Calu3 (cell line): ENCODE measurements around the gene SP140. TPM values are rescaled to one million over a fixed set of nuclear protein-coding genes. Genes with fewer than 3 reads are reported as not detected.

Source experiments
- BruUV-seq: library from RNA; stranded (reverse); fragments of 400-500 nt; replicated peaks from 2 replicates; lab custom pipeline; 2021; lab: Mats Ljungman, UMichigan
- CTCF ChIA-PET: fragments of 300-600 bp; sonication (Branson Sonifier 250); formaldehyde crosslinking; loops from one replicate; lab custom pipeline; 2022; ENCODE audit warnings: antibody characterized with exemption; lab: Charles Lee
- DNase-seq: peaks from one replicate; pipeline ENCODE4 v3.0.0; 2022
- H3K27ac Mint-ChIP-seq: one replicate; pipeline ENCODE4 v1.8.0; 2022; ENCODE audit warnings: mixed read lengths; ENCODE audit not compliant: unreplicated experiment
- H3K27me3 Mint-ChIP-seq: one replicate; pipeline ENCODE4 v1.8.0; 2022; ENCODE audit warnings: mixed read lengths; ENCODE audit not compliant: unreplicated experiment
- H3K36me3 Mint-ChIP-seq: one replicate; pipeline ENCODE4 v1.8.0; 2022; ENCODE audit warnings: mild to moderate bottlenecking, moderate library complexity, mixed read lengths; ENCODE audit not compliant: insufficient read depth, unreplicated experiment
- H3K4me1 Mint-ChIP-seq: one replicate; pipeline ENCODE4 v1.8.0; 2022; ENCODE audit warnings: mild to moderate bottlenecking, low read depth, mixed read lengths; ENCODE audit not compliant: unreplicated experiment
- H3K4me3 Mint-ChIP-seq: one replicate; pipeline ENCODE4 v1.8.0; 2022; ENCODE audit warnings: mild to moderate bottlenecking, low read depth, moderate library complexity, mixed read lengths; ENCODE audit not compliant: unreplicated experiment
- H3K9me3 Mint-ChIP-seq: one replicate; pipeline ENCODE4 v1.8.0; 2022; ENCODE audit warnings: low read depth, mixed read lengths; ENCODE audit not compliant: unreplicated experiment
- intact Hi-C: fragments of 100-400 bp; cut with micrococcal nuclease; formaldehyde crosslinking; loops from one replicate; pipeline ENCODE4 v1.10.0; 2022; ENCODE audit not compliant: unreplicated experiment
- total RNA-seq: library from RNA; stranded (reverse); gene quantifications from 2 replicates; pipeline ENCODE4 v1.2.3, GENCODE V29; 2022
- TF ChIP-seq, protein P1 (sequence below): fragments of 200-600 bp; IDR thresholded peaks from one replicate; pipeline ENCODE4 v1.8.0; 2022; ENCODE audit warnings: antibody characterized with exemption; ENCODE audit not compliant: unreplicated experiment

The SP140 gene
- total RNA-seq, 1 experiment from 2014 or later, result 10.9 TPM

DNA sequence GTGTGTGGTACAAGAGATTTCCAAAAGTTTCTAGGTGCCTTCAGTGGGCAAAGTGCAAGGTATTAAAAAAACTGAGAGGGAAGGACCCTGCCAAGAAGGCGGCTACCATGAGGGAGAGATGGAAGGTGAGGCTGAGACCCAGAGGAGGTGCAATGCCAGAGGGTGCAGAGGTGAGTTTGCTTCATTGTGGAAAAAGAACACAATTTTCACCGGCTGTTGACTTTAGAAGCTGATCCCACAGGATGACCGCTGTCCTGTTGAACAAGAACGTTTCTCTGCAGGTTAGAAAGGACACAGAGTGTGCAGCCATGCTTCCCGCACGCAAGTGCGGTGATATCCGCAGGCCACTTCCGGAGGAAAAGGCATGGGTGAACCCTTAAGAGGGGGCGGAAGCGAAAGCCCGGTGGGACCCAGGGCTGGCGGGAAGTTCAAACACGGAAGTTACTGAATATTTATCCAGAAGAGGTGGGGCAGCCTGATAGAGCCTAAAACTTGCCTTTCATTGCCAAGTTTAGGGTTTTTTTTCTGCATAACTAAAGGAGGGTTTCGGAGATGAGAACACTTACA is 22.3 kb upstream of the SP140 start:
- Mint-ChIP-seq H3K36me3 (peaks cover 10% of the 10 kb centered on the region), H3K4me3 (no peak overlapping the region), H3K9me3 (peaks cover 2% of the 10 kb centered on the region), H3K4me1 (peaks cover 17% of the 10 kb centered on the region), H3K27ac (no peak overlapping the region), H3K27me3 (no peaks in the 10 kb centered on the region)
- no peak for DNase-seq
- no TSS peak for BruUV-seq
- CTCF ChIA-PET, result no interaction called here
- intact Hi-C loops, result no loop called here
- TF ChIP-seq, protein P1, sequence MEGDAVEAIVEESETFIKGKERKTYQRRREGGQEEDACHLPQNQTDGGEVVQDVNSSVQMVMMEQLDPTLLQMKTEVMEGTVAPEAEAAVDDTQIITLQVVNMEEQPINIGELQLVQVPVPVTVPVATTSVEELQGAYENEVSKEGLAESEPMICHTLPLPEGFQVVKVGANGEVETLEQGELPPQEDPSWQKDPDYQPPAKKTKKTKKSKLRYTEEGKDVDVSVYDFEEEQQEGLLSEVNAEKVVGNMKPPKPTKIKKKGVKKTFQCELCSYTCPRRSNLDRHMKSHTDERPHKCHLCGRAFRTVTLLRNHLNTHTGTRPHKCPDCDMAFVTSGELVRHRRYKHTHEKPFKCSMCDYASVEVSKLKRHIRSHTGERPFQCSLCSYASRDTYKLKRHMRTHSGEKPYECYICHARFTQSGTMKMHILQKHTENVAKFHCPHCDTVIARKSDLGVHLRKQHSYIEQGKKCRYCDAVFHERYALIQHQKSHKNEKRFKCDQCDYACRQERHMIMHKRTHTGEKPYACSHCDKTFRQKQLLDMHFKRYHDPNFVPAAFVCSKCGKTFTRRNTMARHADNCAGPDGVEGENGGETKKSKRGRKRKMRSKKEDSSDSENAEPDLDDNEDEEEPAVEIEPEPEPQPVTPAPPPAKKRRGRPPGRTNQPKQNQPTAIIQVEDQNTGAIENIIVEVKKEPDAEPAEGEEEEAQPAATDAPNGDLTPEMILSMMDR, result no peak

DNA sequence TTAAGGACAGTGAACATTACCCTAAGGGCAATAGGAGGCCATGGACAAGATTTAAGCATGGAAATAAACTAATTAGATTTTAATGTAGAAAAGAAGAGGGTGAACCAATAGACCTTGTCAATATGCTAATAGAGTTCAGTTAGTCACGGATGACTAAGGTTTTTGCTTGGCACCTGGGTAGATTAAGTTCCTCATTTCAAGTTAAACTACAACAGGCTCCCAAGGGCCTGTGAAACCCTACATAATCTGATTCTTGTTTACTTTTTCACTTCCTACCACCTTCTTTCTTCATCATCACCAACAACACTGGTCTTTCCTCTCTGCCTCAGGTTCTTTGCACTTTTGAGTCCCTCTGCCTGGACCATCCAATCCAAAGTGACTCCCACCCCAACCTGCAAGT is 20.5 kb upstream of the SP140 start:
- H3K4me1 Mint-ChIP-seq, result peaks cover 17% of the 10 kb centered on the region
- H3K27me3 Mint-ChIP-seq, result no peaks in the 10 kb centered on the region
- H3K36me3 Mint-ChIP-seq, result peaks cover 5% of the 10 kb centered on the region
- CTCF ChIA-PET, result interaction anchor here (0.5 kb wide), 1 partner anchor 452 kb away, joined by 4 read pairs; no protein-coding TSS in a partner anchor
- peaks cover 2% of the 10 kb centered on the region for H3K9me3 Mint-ChIP-seq
- no TSS peak for BruUV-seq
- DNase-seq, result no peak
- no peak overlapping the region for H3K4me3 Mint-ChIP-seq
- intact Hi-C loops, result no loop called here
- TF ChIP-seq, protein P1, result no peak
- H3K27ac Mint-ChIP-seq, result peak overlapping the region; percentile 0

DNA sequence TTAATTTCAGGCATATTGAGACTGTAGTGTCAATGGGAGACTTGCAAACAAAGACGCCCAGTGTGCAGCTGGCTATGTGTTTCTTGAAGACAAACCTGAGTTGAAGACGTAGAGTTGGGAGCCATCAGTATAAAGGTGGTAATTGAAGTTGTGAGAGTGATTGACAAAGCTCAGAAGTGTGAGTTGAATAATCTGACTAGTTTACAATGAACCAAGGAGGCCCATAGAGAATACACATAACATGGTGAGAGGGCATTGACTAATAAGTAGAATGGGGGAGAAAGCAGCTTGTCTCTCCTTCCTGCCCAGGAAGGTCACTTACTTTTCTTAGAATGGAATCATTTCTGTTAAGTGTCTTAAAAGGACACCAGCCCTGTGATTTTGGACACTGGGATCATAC is 19.8 kb upstream of the SP140 start:
- peaks cover 2% of the 10 kb centered on the region for H3K9me3 Mint-ChIP-seq

DNA sequence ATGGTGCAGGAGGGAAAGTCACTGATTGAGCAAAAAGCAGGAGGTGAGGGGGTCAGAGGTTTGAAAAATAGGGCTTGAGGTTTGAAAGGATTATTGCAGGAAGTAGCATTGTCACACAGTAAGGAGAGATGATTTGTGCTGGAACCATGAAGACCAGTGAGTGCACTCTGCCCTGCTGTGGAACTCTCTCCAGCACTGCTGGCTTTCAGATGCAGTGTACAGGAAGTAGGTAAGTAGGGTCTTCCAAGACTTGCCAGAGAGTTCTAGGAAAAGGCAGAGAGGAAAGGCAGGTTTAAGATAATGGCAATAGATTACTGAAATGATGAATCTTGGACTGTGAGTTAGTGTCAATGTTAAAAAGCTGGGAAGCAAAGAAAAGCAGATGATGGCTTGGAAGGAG is 17.0 kb upstream of the SP140 start:
- TF ChIP-seq, protein P1, result no peak
- intact Hi-C loops, result no loop called here
- CTCF ChIA-PET, result no interaction called here
- DNase-seq, result no peak
- Mint-ChIP-seq H3K4me1 (peaks cover 17% of the 10 kb centered on the region), H3K36me3 (peaks cover 8% of the 10 kb centered on the region), H3K9me3 (no peaks in the 10 kb centered on the region), H3K4me3 (no peak overlapping the region), H3K27me3 (no peaks in the 10 kb centered on the region), H3K27ac (no peak overlapping the region)
- no TSS peak for BruUV-seq

More for the DNA sequence above, 19.8 kb upstream of the SP140 start:
- Mint-ChIP-seq H3K27me3 (no peaks in the 10 kb centered on the region), H3K27ac (no peak overlapping the region), H3K36me3 (peaks cover 4% of the 10 kb centered on the region), H3K4me3 (no peak overlapping the region), H3K4me1 (peaks cover 17% of the 10 kb centered on the region)
- intact Hi-C loops, result no loop called here
- no TSS peak for BruUV-seq
- TF ChIP-seq, protein P1, result no peak
- no peak for DNase-seq
- CTCF ChIA-PET, result no interaction called here
